Subcutaneous adipose tissue (tissue), 4 donors: ENCODE data around the gene PLEKHG2. TPM values are rescaled to one million over a fixed set of nuclear protein-coding genes. Genes with fewer than 3 reads are reported as not detected.

Experiments used
- total RNA-seq, 4 donors: library from RNA; depleted of rRNA; stranded (reverse); fragments of >200 nt; gene quantifications; one replicate each; pipeline ENCODE4 v1.1.0, GENCODE V29; 2016
- TF ChIP-seq, protein P1 (sequence below): fragments of 450-650 bp; IDR thresholded peaks from one replicate; pipeline ENCODE4 v1.5.1; 2016; ENCODE audit warnings: low read depth, mild to moderate bottlenecking, control low read depth, antibody characterized with exemption, moderate library complexity

The PLEKHG2 gene
- total RNA-seq, 4 donors from 2014 or later = 7.9 to 19.4 (median 10.0) TPM

DNA sequence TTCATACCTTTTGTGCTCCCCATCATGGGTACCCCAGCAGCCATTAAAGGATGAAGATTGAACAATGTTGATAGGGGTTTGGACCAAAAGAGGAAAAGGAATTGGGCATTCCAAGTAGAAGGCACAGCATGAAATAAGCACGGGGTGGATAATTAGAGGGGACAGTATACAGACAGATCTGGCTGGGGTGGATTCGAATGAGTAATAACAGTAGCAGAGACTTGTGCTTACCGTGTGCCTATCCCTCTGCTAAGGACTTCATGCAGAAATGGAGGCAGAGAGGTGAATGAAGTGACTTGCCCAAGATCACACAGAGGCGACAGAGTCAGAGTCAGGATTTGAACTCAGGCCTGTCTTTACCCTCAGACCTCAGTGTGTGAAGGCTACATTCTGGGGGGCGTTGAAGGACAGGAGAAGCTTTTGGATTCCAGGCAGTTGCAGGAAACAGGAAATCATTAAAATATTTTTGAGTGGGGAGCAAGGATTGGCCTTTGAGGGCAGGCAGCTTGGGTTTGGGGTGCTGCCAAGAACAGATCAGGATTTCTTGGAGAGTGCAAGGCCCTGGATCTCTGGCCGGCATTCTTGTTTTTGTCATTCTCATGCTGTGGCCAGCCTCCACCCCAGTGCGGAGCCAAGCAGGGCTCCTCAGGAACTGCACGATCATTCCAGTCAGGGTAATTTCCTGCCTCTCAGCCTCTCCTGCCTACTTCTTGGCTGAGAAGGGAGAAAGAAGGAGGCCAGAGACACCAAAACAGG lies 40.2 kb upstream of the PLEKHG2 start:
- TF ChIP-seq, protein P1, sequence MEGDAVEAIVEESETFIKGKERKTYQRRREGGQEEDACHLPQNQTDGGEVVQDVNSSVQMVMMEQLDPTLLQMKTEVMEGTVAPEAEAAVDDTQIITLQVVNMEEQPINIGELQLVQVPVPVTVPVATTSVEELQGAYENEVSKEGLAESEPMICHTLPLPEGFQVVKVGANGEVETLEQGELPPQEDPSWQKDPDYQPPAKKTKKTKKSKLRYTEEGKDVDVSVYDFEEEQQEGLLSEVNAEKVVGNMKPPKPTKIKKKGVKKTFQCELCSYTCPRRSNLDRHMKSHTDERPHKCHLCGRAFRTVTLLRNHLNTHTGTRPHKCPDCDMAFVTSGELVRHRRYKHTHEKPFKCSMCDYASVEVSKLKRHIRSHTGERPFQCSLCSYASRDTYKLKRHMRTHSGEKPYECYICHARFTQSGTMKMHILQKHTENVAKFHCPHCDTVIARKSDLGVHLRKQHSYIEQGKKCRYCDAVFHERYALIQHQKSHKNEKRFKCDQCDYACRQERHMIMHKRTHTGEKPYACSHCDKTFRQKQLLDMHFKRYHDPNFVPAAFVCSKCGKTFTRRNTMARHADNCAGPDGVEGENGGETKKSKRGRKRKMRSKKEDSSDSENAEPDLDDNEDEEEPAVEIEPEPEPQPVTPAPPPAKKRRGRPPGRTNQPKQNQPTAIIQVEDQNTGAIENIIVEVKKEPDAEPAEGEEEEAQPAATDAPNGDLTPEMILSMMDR = no peak

DNA sequence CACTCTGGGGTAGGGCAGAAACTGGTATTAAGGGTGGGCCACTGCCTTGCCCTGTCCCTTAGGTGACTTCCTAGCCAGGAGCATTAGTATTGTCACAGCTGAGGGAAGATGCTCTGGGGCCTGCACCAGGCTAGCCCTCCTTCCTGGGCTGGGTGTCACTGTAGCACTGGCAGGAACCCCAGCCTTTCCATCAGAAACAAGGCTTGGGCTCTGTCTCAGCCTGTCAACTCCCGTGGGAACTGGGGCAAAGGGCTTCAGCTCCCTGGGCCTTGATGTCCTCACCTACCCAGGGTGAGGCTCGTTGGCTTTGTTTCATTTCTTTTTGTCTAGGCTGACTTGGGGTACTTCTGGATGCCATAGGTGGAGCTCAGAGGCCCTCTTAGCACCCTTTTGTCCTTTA lies 39.5 kb upstream of the PLEKHG2 start:
- TF ChIP-seq, protein P1 = no peak

DNA sequence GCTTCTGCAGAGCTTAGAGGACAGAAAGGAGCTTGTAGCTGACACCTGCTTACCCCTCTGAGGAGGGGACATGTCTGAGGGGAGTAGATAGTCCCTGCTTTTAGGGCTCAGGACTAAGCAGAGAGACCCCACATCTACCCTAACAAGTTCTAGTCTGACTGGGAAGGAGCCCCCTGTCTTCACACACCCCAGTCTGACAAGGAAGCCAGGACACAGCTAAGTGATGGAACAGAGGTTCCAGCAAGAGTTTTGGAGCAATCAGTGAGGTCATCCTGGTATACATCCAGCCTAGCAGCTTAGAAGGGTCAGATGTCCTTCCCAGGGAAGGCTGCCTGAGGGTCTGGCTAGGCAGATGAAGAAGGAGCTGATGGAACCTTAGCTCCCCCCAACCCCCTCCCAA lies 36.5 kb upstream of the PLEKHG2 start:
- TF ChIP-seq, protein P1 = no peak

DNA sequence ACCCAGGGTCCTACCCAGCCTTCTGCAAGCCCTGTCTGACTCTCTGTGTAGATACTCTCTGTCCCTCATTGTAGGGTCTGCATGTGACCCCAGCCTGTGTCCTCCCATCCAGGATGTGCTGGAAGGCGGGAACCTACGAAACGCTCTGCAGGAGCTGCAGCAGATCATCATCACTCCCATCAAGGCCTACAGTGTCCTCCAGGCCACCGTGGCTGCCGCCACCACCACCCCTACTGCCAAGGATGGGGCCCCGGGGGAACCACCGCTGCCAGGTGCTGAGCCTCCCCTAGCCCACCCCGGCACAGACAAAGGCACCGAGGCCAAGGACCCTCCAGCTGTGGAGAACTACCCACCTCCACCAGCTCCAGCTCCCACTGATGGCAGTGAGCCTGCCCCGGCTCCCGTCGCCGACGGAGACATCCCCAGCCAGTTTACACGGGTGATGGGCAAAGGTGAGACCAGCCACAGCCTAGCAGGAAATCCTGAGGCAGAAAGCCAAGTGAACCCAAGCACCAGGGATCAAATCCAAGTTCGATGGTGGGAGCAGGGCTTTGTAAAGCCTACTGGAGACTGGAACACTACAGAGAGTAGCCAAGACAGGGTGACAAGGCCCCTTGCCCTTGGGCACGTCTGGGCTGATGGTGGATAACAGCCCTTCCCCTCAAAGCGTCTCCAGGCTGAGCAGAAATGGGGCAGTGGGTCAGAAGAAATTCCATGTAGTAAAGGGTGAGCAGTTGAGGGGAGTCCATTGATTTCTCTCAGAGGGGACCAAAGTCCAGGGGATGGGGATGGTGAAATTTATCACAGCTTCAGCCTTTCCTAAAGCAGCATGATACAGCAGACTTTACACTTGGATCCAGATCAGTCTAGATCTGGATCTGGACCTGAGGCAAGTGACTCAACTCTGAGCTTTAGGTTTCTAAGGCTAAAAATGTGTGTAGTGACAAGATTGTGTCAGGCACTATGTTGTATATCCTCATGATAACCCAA lies 34.8 kb upstream of the PLEKHG2 start:
- TF ChIP-seq, protein P1 = no peak

DNA sequence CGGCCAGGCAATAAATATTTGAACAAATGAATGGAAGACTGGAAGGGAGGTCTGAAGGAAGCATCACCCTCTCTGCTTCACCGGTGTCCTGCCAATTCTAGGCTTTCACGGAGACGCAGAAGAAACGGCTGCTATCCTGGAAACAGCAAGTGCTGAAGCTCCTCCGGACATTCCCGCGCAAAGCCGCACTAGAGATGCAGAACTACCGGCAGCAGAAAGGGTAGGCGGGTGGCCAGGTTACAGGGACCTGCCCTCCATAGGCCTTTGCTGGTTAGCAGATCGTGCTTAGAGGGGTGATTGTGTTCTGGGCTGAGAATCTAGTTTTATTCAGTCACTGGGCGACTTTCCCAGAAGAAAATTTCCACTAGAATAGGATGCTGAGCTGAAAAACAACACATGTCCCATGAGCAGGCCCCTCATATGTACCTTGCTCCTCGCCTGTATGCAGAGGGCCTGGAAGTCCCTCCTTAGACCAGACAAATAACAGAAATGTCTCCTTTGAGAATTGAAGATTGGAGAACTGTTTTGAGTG lies 32.5 kb upstream of the PLEKHG2 start:
- TF ChIP-seq, protein P1 = no peak

DNA sequence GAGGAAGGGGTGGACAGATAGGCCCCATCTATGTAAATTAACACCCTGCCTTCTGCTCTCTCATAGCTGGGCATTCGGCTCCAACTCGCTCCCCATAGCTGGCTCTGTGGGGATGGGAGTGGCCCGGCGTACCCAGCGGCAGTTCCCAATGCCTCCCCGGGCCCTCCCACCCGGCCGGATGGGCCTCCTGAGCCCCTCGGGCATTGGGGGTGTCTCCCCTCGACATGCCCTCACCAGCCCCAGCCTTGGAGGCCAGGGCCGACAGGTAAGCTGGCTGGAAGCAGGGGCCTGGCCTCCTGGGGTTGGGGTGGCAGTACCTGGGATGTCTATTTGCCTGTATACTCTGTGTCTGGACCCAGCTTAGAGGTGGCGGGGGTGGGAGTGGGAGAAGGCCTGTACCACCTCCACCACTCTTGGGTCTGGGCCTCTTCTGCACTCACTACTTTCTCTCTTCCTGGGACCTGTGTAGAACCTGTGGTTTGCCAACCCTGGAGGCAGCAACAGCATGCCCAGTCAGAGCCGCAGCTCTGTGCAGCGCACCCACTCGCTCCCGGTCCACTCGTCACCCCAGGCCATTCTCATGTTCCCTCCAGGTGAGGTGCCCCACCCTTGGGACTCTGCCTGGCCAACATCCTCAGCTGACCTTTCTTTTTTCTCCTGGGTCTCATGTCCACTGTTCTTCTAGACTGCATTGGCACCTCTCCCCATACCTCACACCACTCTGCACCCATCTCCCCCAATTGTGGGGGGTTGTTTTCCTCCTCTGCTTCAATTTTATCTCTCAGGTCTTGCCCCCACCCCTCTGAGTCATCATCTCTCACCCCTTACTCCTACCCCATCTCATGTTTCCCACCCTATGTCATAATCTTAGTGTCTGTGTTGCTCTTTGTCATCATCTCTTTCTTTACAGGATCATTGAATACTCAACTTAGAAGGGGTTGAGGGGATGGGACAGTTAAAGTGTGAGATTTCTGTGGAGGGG lies 31.7 kb upstream of the PLEKHG2 start:
- TF ChIP-seq, protein P1 = no peak
